K562 (cell line): ENCODE data around the gene B3GALT4. TPM values are rescaled to one million over a fixed set of nuclear protein-coding genes. Genes with fewer than 3 reads are reported as not detected.

Source experiments
- AFF4 ChIP-seq: sonication (generic); formaldehyde crosslinking; IDR thresholded peaks from 2 replicates; pipeline ENCODE4 v1.8.0; 2023; ENCODE audit warnings: mild to moderate bottlenecking, missing genetic modification reagents
- E2F1 ChIP-seq: sonication (generic); formaldehyde crosslinking; IDR thresholded peaks from 2 replicates; pipeline ENCODE4 v1.8.1; 2023; ENCODE audit warnings: mild to moderate bottlenecking, missing genetic modification reagents, moderate library complexity
- EZH2 ChIP-seq: IDR thresholded peaks from 2 replicates; pipeline ENCODE4 v1.6.1; 2012; ENCODE audit warnings: low read depth, mild to moderate bottlenecking, inconsistent platforms, low read length, borderline replicate concordance
- HEY1 ChIP-seq: fragments of 250-450 bp; sonication (Bioruptor Pico); IDR thresholded peaks from 2 replicates; pipeline ENCODE4 v1.5.0; 2020; ENCODE audit warnings: mild to moderate bottlenecking, moderate library complexity, borderline replicate concordance
- HOXB6 ChIP-seq: fragments of 250-450 bp; sonication (Bioruptor Pico); IDR thresholded peaks from 2 replicates; pipeline ENCODE4 v1.5.1; 2022; ENCODE audit warnings: mild to moderate bottlenecking, borderline replicate concordance
- STAG1 ChIP-seq: sonication (generic); formaldehyde crosslinking; IDR thresholded peaks from 2 replicates; pipeline ENCODE4 v1.5.0; 2020; ENCODE audit warnings: missing genetic modification reagents, borderline replicate concordance
- THRA ChIP-seq: fragments of 450-650 bp; IDR thresholded peaks from 2 replicates; pipeline ENCODE4 v1.6.1; 2017; ENCODE audit warnings: mild to moderate bottlenecking, moderate library complexity
- THRB ChIP-seq: fragments of 450-650 bp; formaldehyde crosslinking; conservative IDR thresholded peaks from 2 replicates; pipeline ENCODE4 v1.4.0; 2022; ENCODE audit warnings: mild to moderate bottlenecking, missing genetic modification characterization
- TSHZ1 ChIP-seq: fragments of 250-450 bp; sonication (Bioruptor Pico); IDR thresholded peaks from 2 replicates; pipeline ENCODE4 v1.4.0; 2020; ENCODE audit warnings: mild to moderate bottlenecking, moderate library complexity
- ZKSCAN3 ChIP-seq: fragments of 250-450 bp; sonication (Bioruptor Pico); IDR thresholded peaks from 2 replicates; pipeline ENCODE4 v1.4.0; 2020
- ZNF311 ChIP-seq: fragments of 250-450 bp; sonication (Bioruptor Pico); IDR thresholded peaks from 2 replicates; pipeline ENCODE4 v1.4.0; 2020; ENCODE audit warnings: mild to moderate bottlenecking, moderate library complexity
- ZNF347 ChIP-seq: fragments of 450-650 bp; formaldehyde crosslinking; IDR thresholded peaks from 2 replicates; pipeline ENCODE4 v1.4.0; 2020; ENCODE audit warnings: low read depth, mild to moderate bottlenecking, moderate library complexity
- ZNF41 ChIP-seq: fragments of 250-450 bp; sonication (Bioruptor Pico); conservative IDR thresholded peaks from 2 replicates; pipeline ENCODE4 v1.4.0; 2020; ENCODE audit warnings: mild to moderate bottlenecking
- ZNF79 ChIP-seq: fragments of 250-450 bp; sonication (Bioruptor Pico); IDR thresholded peaks from 2 replicates; pipeline ENCODE4 v1.4.0; 2020; ENCODE audit warnings: low read depth, mild to moderate bottlenecking, moderate library complexity
- polyA plus RNA-seq, 8 experiments: library from polyadenylated mRNA; depleted of rRNA in 4 of 8; stranded (reverse) in 5 of 8; unstranded in 3 of 8; fragments of >200 nt; fragmentation: Nextera tagmentation in 2 of 8; fragmentation: Illumina TruSeq in 1 of 8; extraction: Ambion mirVana in 2 of 8; extraction: Trizol in 1 of 8; gene quantifications; 2 replicates each; pipeline versions ENCODE4 v1.2.1 to v1.2.3, GENCODE V29; 2011 to 2014; ENCODE audit warnings: inconsistent platforms in 1 of 8, missing spikeins in 1 of 8
- total RNA-seq, 7 experiments: library from RNA; depleted of rRNA in 6 of 7; stranded (reverse); fragments of >200 nt in 6 of 7; fragmentation: Illumina TruSeq in 2 of 7; extraction: Trizol in 2 of 7; gene quantifications; 2 replicates each; pipeline versions ENCODE4 v1.2.1 to v1.2.3, GENCODE V29; 2011 to 2021; ENCODE audit warnings: low replicate concordance in 1 of 7

The B3GALT4 gene
- total and polyA plus RNA-seq, 9 of the 15 experiments (the other 6 are each of a cell fraction or from before 2014, with no cell fraction given), result 0.11 to 1.3 (median 0.53) TPM; not detected in 1

GRCh38 chr6:33276864-33277662 lies at the start of gene B3GALT4 (continued):
- no peak for TF ChIP-seq HOXB6
- TF ChIP-seq E2F1 (CRISPR knock-in tag), result peak; percentile 33; the same call in 1 of the 2 replicates
- TF ChIP-seq ZNF79 (CRISPR knock-in tag), result no peak
- TF ChIP-seq THRB (CRISPR knock-in tag), result peak; percentile 98
- no peak for TF ChIP-seq EZH2
- TF ChIP-seq STAG1 (CRISPR knock-in tag), result peak; percentile 54; the same call in 1 of the 2 replicates
- no peak for TF ChIP-seq HEY1 (CRISPR knock-in tag)
- no peak for TF ChIP-seq ZNF311 (CRISPR knock-in tag)
- TF ChIP-seq ZNF347 (CRISPR knock-in tag), result 0 out of 2 replicates have a peak, but pooled peaks have one; percentile 18
- peak; percentile 49; the same call in 1 of the 2 replicates for TF ChIP-seq ZNF41 (CRISPR knock-in tag)
- no peak; the same call in none of the 2 replicates for TF ChIP-seq AFF4 (CRISPR knock-in tag)
- TF ChIP-seq TSHZ1, result no peak
- TF ChIP-seq THRA, result no peak
- no peak for TF ChIP-seq ZKSCAN3 (CRISPR knock-in tag)
